CMK (cell line): ENCODE measurements around the gene IMPDH1.
A peak's percentile ranks its signal among the peaks of the same experiment; 100 is the strongest.
"Not testable (repeated sequence)": the region's sequence is repeated elsewhere in the genome, so short reads cannot be mapped to it uniquely, and the experiment has no call there.

ENCODE experiments used
- DNase-seq: peaks from one replicate; pipeline ENCODE4 v3.0.0-alpha.2; 2010; ENCODE audit warnings: low read depth

Gene IMPDH1

DNA sequence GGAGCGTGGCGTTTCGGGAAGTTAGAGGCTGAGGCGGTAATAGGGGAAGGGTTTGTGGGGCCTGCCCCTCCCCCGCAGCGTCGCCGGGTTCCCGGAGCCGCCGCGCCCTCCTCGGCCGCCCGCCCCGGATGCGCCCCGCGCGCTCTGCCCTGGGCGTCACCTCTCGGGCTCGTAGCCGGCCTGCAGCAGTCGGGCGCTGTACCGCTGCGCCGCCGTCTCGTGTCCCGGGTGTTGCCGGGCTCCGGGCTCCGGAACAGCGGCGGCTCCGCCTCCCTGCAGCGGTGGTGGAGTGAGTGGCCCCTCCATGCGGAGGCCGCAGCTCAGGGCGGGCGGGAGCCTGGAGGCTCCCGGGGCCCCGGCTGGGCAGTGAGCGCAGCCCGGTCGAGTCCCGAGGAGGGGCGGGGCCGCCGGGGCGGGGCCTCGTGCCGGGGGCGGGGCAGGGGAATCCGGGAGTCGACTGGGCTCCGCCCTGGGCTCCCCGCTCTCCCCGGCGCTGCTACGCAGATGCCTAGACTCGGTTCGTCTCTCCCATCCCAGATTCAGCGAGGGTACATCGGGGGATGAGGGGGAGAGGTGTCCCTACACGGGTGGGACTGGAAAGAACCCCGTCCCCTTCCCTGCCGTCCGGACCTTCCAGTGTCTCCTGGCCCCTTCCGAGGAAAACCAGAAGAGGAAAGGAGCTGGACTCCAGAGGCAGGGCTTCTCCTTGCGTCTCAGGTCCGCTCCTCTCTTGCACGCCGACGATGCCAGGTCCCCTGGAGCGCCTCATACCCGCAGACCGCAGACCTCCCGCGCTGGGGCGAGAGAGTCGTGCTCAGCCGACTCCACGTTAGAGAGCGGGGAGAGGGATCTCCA lies at the start of gene IMPDH1:
Gene IMPDH1 (minus strand): TSS at position 387 of the 855 bp plus-strand sequence. CDS start 81 bp downstream, at position 306.
- DNase-seq, result no peak

DNA sequence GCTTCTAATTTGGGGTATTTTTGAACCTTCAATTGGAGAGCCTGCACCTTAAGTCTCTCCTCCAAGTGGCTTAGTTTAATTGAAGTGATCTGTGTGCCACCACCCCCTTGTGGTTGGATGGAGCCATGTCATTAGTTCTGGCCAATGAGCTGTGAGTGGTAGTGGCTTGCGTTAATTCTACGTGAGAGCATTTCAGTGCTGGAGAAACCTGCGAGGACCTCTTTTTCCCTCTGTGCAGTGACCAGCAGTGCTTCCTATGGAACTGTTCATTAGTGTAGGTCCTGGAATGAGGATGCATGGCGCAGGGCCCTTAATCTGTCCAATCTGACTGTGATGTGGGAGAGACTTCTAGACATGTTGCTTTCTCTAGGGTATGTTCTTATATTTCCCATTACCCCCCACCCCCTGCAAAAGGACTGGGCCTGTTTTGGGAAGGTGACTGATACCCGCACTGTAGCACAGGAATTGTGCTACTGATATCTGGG lies 49.7 kb upstream of the IMPDH1 start:
- DNase-seq, result no peak

DNA sequence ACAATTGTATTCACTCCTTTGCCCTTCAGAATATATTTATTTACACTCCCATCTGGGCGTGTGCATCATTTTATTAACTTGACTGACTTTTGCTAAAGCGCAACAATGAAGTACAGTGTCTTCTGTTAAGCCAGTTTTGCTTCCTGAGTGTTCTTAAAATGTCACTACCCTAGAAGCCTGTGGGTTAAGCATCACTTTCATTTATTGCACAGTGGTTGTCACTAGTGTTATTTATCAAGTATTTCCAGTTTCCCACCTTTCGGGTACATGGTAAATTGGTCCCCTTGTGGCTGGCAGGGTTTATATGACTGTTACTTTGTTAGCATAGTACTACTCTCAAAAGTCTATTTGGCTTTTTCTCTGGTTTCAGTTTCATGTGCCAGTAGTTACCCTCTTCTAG lies 49.2 kb upstream of the IMPDH1 start:
- DNase-seq, result no peak

DNA sequence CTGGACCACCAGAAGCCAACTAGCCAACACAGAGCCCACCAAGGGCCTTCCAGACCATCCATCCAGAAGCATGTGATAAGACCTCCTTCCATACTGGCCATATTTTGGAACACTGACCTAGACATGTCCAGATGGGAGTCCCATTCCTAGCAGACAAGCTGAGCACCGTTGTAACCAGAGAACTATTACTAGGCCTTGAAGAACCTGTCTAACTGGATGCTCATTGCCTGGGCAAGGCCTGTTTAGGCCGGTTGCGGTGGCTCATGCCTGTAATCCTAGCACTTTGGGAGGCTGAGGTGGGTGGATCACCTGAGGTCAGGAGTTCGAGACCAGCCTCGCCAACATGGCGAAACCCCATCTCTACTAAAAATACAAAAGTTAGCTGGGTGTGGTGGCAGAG lies 47.6 kb upstream of the IMPDH1 start:
- DNase-seq, result not testable (repeated sequence)

DNA sequence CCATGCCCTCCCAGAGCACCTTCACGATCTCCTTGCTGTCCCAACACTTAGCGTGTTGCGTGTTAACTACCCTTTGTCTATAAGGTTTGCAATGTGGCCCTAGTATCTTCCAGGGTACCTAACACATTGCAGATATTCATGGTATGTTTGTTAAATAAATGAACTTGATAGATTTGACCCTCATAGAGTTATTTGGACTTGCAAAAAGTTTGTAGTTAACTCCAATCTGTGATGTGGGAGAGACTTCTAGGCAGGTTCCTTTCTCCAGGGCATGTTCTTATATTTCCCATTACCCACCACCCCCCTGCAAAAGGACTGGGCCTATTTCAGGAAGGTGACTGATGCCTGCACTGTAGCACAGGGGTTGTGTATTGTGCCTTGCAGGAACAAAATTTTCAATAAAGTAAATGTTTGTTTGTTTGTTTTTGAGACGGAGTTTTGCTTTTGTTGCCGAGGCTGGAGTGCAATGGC lies 46.5 kb upstream of the IMPDH1 start:
- no peak for DNase-seq

DNA sequence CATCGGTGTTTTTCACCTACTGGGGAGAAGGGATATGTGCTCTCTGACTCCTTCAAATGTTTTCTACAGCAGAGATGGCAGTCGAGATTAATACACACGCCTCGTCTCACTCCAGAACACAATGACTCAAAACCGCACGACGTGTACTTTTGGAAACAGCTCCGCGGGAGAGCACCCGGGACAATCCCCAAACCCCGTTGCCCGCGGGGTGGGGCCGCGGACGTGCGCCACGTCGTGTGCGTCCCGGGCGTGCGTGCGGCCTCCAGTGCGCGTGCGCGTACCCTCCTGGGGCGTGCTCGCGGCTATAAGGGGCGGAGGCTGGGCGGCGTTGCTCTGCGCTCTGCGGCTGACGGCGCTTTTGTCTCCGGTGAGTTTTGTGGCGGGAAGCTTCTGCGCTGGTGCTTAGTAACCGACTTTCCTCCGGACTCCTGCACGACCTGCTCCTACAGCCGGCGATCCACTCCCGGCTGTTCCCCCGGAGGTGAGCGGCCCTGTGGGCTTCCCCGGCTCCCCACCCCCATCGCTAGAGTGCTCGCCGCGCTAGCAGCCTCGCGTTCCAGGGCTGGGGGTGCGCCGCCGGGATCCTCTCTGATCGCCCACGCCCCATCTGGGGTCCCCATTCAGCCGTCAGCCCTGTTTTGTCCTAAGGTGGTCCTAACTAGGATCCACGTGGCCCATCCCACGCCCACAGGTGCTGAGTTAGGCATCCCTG lies 45.9 kb upstream of the IMPDH1 start, which contains the start of gene HILPDA:
Gene HILPDA (plus strand): TSS at position 336 of the 712 bp plus-strand sequence. CDS start 1,391 bp downstream, outside the sequence.
- peak; percentile 64 for DNase-seq

DNA sequence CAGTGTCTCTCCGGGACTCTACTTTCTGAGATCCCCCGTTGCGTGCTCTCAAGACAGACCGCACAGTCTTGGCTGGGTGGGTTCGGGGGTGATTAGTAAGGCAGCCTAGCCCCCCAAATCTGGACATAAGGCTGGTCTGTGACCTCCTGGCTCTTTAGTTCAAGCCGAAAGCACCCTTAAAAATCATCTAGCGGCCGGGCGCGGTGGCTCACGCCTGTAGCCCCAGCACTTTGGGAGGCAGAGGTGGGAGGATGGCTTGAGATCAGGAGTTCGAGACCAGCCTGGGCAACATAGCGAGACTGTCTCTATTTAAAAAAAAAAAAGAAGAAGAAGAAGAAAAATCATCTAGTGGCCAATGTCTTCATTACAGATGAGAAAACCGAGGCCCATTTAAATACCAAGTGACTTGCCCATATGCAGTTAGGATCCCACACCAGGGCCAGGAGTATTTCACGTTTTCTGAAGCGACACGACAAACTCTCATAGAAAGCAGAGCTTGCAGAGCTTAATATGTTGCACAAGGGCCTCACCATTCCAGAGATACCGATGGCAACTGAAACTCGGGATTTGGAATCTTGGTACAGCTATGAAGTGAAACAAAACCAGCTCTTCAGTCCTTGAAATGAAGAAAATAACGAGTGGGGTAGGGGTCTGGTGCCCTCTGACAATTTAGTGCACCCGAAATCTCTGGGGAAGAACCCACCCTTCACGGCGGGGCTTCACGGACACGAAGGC lies 45.2 kb upstream of the IMPDH1 start:
- DNase-seq, result no peak

DNA sequence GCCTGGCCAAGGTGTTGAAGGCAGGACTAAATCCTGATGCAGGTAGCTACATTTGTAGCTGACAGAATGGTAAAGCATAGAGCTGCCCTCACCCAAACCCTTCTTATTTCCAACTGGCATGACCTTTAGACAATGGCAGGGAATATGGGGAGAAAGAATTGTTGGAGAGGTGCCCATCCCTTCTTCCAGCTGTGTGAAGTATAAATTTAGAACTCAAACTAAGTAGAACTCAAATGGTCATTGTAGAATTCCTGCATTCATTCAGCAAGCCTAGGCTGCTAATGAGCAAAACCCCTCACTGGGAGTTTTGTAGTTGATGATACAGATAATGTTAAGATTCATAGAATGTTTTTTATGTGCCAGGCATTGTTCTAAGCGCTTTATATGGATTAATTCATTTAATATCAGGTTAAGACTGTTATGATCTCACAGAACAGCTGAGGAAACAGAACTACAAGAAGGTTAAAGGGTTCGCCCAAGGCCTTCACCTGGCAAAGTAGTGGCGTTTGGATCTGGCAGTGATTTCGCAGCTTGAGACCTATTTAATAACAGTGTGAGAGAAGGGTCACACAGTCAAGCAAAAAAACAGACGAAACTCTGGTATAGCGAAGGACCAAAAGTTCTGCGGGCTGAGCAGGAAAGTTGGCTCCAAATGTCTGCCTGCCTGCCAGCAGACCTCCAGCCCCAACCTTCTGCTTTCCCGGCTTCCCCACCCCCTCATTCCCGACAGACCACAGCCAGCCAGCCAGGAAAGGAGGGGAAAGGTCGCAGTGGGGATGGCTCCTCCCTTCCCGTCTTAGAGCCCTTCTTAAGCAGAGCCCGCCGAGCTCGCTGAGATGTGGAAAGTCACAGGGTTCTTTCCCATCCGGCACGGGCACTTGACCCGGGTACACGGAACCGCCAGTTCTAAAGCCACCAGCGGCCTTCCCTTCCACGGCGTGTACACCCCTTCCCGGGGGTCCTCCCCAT lies 44.3 kb upstream of the IMPDH1 start:
- DNase-seq, result no peak

DNA sequence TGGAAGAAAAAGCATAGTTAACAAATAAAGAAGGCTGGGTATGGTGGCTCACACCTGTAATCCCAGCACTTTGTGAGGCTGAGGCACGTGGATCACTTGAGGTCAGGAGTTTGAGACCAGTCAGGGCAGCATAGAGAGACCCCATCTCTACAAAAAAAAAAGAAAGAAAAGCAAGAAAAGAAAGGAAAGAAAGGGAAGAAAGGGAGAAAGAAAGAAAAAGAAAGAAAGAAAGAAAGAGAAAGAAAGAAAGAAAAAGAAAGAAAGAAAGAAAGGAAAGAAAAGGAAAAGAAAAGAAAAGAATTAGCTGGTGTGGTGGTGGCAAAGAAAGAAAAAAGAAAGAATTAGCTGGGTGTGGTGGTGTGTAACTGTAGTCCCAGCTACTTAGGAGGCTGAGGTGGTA lies 42.8 kb upstream of the IMPDH1 start:
- no peak for DNase-seq

DNA sequence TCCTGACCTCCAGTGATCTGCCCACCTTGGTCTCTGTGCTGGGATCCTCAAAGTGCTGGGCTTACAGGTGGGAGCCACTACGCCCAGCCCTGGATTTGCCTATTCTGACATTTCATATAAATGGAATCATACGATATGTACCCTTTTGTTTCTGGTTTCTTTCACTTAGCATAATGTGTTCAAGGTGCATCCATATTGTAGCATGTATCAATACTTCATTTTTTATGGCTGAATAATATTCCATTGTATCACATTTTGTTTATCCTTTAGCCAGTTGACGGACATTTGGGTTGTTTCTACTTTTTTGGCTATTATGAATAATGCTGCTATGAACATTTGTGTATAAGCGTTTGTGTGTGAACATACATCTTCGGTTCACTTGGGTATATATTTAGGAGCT lies 41.1 kb upstream of the IMPDH1 start:
- DNase-seq, result no peak

DNA sequence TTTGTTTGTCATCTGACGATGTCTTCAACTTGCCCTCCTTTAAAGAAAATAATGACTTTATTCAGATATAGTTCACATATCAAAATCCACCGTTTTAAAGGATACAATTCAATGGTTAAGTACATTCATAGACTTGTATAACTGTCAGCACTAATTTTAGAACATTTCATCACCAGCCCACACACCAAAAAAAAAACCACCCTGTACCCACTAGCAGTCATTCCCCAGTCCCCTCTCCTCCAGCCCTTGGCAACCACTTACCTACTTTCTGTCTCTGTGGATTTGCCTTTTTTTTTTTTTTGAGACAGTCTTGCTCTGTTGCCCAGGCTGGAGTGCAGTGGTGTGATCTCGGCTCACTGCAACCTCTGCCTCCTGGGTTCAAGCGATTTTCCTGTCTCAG lies 40.6 kb upstream of the IMPDH1 start:
- DNase-seq, result no peak

DNA sequence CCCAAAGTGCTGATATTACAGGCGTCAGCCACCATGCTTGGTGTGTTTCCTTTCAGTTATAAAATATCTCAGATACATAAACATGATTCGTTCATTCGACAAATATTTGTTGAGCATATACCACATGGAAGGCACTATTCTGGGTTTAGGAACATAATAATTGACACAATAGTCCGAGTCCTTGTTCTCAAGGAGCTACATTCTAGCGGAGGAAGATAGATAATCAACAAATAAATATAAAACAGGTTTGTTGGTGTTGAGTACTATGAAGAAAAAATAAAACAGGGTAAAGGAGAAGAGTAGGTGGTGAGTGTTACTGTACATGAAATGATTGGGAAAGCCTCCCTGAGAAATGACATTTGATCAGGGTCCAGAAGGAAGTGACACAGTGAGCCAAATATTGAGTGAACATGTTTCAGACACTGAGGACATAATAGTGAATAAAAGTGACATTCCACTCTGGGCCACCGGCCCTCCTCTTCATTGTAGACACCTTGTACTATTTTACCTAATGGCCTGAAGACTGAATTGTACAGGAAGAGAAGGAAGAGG lies 39.0 kb upstream of the IMPDH1 start:
- DNase-seq, result no peak

DNA sequence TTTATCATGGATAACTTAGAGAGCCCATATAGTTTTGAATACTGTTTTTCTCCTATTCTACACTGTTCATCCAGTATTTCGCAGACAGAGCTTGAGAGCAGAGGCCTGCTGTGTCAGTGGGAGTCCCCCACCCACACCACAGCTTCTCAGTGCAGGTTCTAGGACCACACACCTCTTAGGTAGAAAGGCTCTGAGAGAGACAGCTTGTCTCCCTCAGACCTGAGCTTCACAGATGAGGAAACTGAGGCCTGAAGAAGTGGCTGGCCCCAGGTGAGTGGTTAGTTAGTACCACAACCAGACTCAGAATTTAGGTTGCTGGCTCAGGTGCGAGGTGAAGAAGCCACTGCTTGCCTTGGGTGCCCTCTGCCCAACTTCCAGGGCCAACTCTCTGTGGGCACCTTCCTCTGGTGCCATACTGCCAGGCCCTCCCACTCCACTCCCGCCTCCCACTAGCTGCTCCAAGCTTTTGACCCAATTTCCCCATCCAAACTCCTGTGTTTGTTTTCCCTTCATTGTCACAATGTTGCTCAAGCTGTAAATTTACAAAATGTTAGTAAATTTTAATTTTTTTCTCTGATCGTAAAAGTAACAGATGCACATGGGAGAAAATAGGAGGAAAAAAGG lies 38.3 kb upstream of the IMPDH1 start:
- no peak for DNase-seq

DNA sequence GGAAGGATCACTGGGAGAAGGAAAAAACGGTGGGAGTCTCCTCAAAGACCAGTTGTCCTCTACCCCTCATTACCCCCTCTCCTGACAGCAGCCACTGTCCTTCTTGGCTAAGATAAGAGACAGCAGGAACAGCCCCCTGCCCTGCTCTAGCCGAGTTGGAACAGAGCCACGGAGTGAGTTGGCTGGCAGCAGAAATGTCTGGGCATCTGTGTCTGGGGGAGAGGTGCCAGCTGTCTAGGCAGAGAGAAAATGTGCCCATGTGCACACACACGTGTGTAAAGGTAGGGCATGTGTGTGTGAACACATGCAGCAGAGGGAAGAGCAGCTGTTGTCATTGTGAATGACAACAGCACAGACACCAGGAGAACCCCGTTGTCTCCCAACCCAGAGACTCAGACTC lies 36.5 kb upstream of the IMPDH1 start:
- DNase-seq, result no peak

DNA sequence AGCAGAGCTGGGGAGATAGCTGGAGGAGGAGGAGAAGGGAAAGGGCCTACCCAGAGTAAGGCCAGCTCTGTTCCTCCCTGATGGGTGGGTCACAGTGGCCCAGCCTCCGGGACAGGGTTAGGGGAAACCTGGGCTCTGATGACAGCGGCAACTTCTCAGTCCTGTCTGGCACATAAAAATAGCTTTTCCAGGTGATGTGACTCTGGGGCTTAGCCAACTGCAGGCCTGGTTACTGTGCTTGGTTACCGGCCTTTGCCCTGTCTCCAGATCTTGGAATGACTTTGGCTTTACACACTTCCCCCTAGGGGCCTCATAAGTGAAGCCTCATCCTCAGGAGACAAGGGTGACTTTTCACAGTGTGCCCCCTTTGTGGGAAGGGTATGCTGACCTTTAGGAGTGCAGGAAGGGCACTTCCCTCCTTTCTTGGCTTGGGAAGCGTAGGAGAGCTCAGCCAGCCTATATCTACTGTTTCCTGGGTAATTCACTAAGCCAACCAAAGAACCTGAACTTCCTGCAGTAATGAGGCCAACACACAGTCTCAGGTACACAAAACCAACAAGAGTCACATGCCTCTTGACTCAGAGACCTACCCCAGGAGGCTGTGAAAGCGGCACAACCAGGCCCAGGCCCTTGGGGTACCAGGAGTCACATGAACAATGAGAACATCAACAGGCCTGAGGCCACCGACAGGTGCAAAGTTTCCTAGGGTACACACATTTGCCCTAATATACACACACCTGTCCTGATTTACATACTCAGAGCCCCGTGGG lies 34.2 kb upstream of the IMPDH1 start:
- DNase-seq, result no peak

DNA sequence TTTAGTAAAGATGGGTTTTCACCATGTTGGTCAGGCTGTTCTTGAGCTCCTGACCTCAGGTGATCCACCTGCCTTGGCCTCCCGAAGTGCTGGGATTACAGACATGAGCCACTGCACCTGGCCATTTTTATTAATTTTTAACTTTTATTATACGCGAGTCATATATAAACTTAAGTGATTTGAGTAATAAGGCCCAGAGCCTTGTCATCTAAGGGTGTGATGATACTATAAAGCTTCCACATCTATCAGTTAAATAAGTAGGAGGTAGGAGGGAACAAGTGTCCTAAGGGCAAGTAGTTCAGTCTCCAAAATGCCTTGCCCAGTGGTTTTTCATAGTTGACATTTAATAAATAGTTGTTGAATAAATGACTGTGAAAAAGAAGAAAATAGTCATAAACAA lies 32.6 kb upstream of the IMPDH1 start:
- DNase-seq, result no peak

DNA sequence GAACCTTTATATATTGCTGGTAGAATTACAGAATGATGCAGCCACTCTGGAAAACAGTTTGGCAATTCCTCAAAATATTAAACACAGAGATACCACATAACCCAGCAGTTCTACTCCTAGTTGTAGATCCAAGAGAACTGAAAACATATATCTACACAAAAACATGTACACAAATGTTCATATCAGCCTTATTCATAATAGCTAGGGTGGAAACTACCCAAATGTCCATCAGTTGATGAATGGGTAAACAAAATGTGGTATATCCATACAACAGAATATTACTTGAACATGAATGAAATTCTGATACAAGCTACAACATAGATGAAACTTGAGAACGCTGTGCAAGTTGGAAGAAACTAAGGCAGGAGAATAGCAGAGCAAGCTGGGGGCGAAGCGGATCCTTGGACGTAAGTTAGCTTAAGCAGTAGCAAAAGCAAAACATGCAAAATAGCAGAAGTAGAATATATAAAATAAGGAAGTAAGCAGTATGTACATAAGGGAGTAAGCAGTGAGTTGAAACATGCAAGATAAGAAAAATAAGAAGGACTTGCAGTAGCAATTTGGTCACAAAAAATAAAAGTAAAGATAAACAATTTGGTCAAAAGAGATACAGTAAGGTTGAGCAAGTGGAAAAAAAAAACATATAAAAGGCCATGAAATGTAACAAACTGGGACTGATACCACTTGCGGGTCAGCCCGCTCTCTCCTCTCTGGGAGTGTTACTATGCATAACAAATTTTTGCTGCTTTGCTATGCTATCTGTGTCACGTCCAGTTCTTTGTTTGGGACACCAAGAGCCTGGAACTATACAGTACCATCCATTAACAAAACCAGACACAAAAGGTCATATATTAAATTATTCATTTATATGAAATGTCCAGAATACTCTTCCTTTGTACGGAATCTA lies 27.9 kb upstream of the IMPDH1 start:
- DNase-seq, result no peak

DNA sequence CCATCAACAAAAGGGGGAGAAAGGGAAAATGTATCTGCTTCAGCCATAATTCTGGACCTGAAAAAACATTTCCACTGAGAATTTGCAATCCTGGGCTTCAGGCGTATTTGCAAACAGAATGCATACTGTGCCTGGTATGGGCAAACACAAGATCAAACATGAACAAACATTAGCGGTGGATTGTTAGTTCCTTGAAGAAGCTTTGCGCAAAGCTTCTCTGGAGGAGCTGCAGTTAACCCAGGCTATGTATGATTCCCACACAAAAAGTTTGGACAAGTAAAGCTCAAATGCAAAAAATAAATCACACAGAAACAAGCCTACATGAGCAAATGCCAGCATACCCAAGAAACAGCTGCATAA lies 25.5 kb upstream of the IMPDH1 start:
- no peak for DNase-seq
